ENCODE data around the gene CTNND1. TPM values are rescaled to one million over a fixed set of nuclear protein-coding genes. Genes with fewer than 3 reads are reported as not detected.
A peak's percentile ranks its signal among the peaks of the same experiment; 100 is the strongest.

Gene CTNND1
- total and polyA plus RNA-seq, 2 donors from 2014 or later = 52.7 to 272 TPM

DNA sequence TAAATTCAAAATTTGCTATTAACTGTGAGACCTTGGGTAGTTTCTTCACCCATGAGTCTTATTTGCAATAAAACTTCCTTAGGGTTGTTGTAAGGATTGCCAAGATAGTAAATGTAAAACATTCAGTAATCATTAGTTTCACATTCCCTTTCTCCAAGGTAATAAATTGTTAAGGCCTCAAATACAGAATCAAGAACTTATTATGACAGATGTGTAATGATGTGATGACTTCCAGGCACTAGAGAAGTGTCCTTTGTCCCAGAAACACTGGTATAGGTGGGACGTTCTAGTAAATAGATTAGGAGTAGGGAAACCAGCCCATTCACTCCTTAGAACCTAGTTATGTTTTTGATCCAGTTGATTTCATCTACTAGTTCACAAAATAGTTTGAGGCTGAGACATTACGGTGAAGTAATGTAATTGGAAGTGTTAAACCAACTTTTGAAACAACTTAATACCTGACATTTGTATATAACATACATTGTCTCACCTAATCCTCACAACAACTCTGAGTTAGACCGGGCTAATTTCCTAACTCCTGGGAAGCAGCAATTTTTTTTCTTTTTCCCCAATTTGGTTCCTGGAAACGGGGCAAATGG lies 25.5 kb downstream of the CTNND1 start:
- H3K9ac ChIP-seq (ENCODE audit: low read length in 3 of 3) = no peak overlapping the region
- no peaks in the 10 kb centered on the region for H3K9me3 ChIP-seq (ENCODE audit: control insufficient read depth in 2 of 3, insufficient read depth in 1 of 3, low read length in 3 of 3)
- H3K27me3 ChIP-seq (ENCODE audit: control insufficient read depth, insufficient read depth, low read length) = no peaks in the 10 kb centered on the region
- DNase-seq = no peak
- H3K4me3 ChIP-seq (ENCODE audit: low read length in 3 of 3) = peak overlapping the region in 1 of 3 donors; percentile 21
- peaks cover 5 to 49% (median 41%) of the 10 kb centered on the region in 3 donors for H3K4me1 ChIP-seq (ENCODE audit: control insufficient read depth in 2 of 3, insufficient read depth in 2 of 3, low read depth in 1 of 3, low read length in 3 of 3)
- TF ChIP-seq, protein P1, sequence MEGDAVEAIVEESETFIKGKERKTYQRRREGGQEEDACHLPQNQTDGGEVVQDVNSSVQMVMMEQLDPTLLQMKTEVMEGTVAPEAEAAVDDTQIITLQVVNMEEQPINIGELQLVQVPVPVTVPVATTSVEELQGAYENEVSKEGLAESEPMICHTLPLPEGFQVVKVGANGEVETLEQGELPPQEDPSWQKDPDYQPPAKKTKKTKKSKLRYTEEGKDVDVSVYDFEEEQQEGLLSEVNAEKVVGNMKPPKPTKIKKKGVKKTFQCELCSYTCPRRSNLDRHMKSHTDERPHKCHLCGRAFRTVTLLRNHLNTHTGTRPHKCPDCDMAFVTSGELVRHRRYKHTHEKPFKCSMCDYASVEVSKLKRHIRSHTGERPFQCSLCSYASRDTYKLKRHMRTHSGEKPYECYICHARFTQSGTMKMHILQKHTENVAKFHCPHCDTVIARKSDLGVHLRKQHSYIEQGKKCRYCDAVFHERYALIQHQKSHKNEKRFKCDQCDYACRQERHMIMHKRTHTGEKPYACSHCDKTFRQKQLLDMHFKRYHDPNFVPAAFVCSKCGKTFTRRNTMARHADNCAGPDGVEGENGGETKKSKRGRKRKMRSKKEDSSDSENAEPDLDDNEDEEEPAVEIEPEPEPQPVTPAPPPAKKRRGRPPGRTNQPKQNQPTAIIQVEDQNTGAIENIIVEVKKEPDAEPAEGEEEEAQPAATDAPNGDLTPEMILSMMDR (IDR thresholded peaks at IDR 0.05; ENCODE audit: borderline replicate concordance, extremely low read depth, insufficient read depth) = no peak
- intact Hi-C loops (cut with DNase I) = no loop called here
- peak overlapping the region; percentile 35 to 74 for H3K27ac ChIP-seq (ENCODE audit: low read depth in 2 of 2, low read length in 2 of 2)
- FAIRE-seq = no peak
- peaks cover 0 to 11% (median 7%) of the 10 kb centered on the region in 3 donors for H3K36me3 ChIP-seq (ENCODE audit: control insufficient read depth in 2 of 3, insufficient read depth in 3 of 3, low read length in 3 of 3)

DNA sequence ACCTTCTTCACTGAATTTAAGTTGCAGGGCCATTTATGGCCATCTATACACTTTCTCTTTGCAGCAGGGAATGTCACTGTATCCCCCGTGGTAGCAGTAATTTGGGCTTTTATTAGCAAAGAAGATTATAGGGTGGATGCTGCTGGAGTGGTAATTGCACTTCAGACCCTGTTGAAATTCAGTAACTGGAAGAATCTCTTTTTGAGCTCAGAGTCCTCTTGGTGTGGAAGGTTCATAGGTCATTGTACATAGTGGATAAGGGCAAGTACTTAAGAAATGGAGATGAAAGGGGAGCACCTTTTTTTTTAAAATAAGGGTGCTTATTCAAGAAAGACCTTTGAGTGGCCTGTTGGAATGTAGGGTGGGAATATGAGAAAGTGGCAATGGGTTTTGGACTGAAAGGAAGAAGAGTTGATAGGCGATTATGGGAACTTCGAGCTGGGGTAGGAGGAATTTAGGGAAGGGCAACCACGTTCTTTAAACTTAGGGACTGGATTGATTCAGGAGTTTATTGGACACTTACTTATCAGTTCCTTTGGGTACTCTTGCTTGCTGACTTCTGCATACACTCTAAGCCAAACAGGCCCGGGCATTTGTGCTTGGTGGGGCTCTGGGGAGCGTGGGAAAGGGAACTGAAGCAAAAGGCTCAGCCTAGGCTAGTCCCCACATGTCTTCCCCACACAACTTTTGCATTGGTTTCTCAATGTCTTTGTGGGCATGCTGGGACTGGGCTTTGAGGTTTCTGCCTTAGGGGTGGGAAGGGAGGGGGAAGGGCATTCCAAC lies 26.5 kb downstream of the CTNND1 start:
- Histone ChIP-seq H3K36me3 (ENCODE audit: control insufficient read depth in 2 of 3, insufficient read depth in 3 of 3, low read length in 3 of 3) (peaks cover 0 to 11% (median 7%) of the 10 kb centered on the region in 3 donors), H3K27me3 (ENCODE audit: control insufficient read depth, insufficient read depth, low read length) (no peaks in the 10 kb centered on the region), H3K27ac (ENCODE audit: low read depth in 2 of 2, low read length in 2 of 2) (peak overlapping the region; percentile 58 to 74), H3K9me3 (ENCODE audit: control insufficient read depth in 2 of 3, insufficient read depth in 1 of 3, low read length in 3 of 3) (no peaks in the 10 kb centered on the region), H3K9ac (ENCODE audit: low read length in 3 of 3) (no peak overlapping the region), H3K4me3 (ENCODE audit: low read length in 3 of 3) (no peak overlapping the region), H3K4me1 (ENCODE audit: control insufficient read depth in 2 of 3, insufficient read depth in 2 of 3, low read depth in 1 of 3, low read length in 3 of 3) (peaks cover 0 to 46% (median 39%) of the 10 kb centered on the region in 3 donors)
- TF ChIP-seq, protein P1 (IDR thresholded peaks at IDR 0.05; ENCODE audit: borderline replicate concordance, extremely low read depth, insufficient read depth) = no peak
- no peak for FAIRE-seq
- intact Hi-C loops (cut with DNase I) = no loop called here
- no peak for DNase-seq

GRCh38 chr11:57788703-57789088 lies 27.1 kb downstream of the CTNND1 start:
- Histone ChIP-seq H3K9ac (ENCODE audit: low read length in 3 of 3) (no peak overlapping the region), H3K27ac (ENCODE audit: low read depth in 2 of 2, low read length in 2 of 2) (peak overlapping the region in 1 of 2 donors; percentile 45), H3K4me3 (ENCODE audit: low read length in 3 of 3) (no peak overlapping the region), H3K27me3 (ENCODE audit: control insufficient read depth, insufficient read depth, low read length) (no peaks in the 10 kb centered on the region), H3K36me3 (ENCODE audit: control insufficient read depth in 2 of 3, insufficient read depth in 3 of 3, low read length in 3 of 3) (peaks cover 0 to 11% (median 7%) of the 10 kb centered on the region in 3 donors), H3K9me3 (ENCODE audit: control insufficient read depth in 2 of 3, insufficient read depth in 1 of 3, low read length in 3 of 3) (no peaks in the 10 kb centered on the region), H3K4me1 (ENCODE audit: control insufficient read depth in 2 of 3, insufficient read depth in 2 of 3, low read depth in 1 of 3, low read length in 3 of 3) (peaks cover 0 to 52% (median 44%) of the 10 kb centered on the region in 3 donors)
- intact Hi-C loops (cut with DNase I) = no loop called here
- DNase-seq (no peak), FAIRE-seq (no peak)
- TF ChIP-seq, protein P1 (IDR thresholded peaks at IDR 0.05; ENCODE audit: borderline replicate concordance, extremely low read depth, insufficient read depth) = no peak
